ENCODE data around the gene ALG11. TPM values are rescaled to one million over a fixed set of nuclear protein-coding genes. Genes with fewer than 3 reads are reported as not detected.

ALG11 gene
- total and polyA plus RNA-seq, 4 donors, result 5.4 to 34.5 (median 11.9) TPM

DNA sequence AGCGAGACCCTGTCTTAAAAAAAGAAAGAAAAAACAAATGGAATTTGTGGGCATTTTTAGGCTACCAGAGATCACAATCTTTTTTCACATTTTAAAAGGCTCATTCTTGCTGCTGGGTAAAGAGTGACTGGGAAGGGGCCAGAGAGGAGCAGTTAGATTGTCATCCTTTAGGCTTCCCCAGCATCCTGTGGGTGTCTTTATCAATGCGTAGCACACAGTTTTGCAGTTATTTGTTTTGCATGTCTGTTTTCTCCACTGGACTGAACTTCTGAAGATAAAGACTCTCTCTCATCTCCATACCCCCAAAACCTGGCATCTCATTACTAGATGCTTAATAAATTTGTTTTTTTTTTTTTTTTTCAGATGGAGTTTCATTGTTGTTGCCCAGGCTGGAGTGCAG lies 10.2 kb downstream of the ALG11 start:
- peaks cover 3 to 21% (median 13%) of the 10 kb centered on the region in 4 donors for H3K36me3 ChIP-seq (ENCODE audit: control insufficient read depth in 4 of 4, insufficient read depth in 3 of 4, low read depth in 1 of 4, low read length in 3 of 4)
- DNase-seq (ENCODE audit: low spot score), result no peak
- WGBS, result 98% methylated on average over 2 of the region's 2 CpGs

DNA sequence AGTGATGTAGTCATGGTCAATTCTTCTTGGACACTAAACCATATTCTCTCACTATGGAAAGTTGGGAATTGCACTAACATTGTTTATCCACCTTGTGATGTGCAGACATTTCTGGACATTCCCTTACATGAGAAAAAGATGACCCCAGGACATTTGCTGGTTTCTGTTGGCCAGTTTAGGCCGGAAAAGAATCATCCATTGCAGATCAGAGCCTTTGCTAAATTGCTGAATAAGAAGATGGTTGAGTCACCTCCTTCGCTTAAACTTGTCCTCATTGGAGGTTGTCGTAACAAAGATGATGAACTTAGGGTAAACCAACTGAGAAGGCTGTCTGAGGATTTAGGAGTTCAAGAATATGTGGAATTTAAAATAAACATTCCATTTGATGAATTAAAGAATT lies 12.3 kb downstream of the ALG11 start, which contains the start of gene UTP14C:
TSS of gene UTP14C (plus strand) at position 211 of the 400 bp plus-strand sequence. CDS start 4,114 bp downstream, outside the sequence.
- Histone ChIP-seq H3K4me1 (ENCODE audit: control insufficient read depth in 4 of 4, insufficient read depth in 4 of 4, low read length in 3 of 4) (peaks cover 6 to 25% (median 22%) of the 10 kb centered on the region in 4 donors), H3K27me3 (ENCODE audit: control insufficient read depth in 4 of 4, insufficient read depth in 4 of 4, low read length in 3 of 4) (no peaks in the 10 kb centered on the region), H3K9ac (ENCODE audit: low read depth in 1 of 2, low read length in 2 of 2) (no peak within 1 kb of the TSS), H3K9me3 (ENCODE audit: control insufficient read depth in 4 of 4, low read length in 3 of 4) (no peaks in the 10 kb centered on the region), H3K4me3 (ENCODE audit: low read depth in 1 of 3, low read length in 3 of 3) (no peak within 1 kb of the TSS), H3K36me3 (ENCODE audit: control insufficient read depth in 4 of 4, insufficient read depth in 3 of 4, low read depth in 1 of 4, low read length in 3 of 4) (peaks cover 3 to 22% (median 15%) of the 10 kb centered on the region in 4 donors), H3K27ac (ENCODE audit: low read depth in 1 of 2, low read length in 2 of 2) (no peak within 1 kb of the TSS)
- 98% methylated on average over 3 of the region's 3 CpGs for WGBS
- DNase-seq (ENCODE audit: low spot score), result no peak
- no peak for TF ChIP-seq RAD21 (IDR thresholded peaks at IDR 0.05)
- TF ChIP-seq HNF4G (IDR thresholded peaks at IDR 0.05), result no peak
- TF ChIP-seq GABPA (IDR thresholded peaks at IDR 0.05 in 1 of 2, conservative IDR thresholded peaks at IDR 0.05 in 1 of 2), result no peak
- no peak for TF ChIP-seq ATF3 (IDR thresholded peaks at IDR 0.05)
- no peak for TF ChIP-seq REST (IDR thresholded peaks at IDR 0.05)
- TF ChIP-seq SP1 (IDR thresholded peaks at IDR 0.05), result no peak
- TF ChIP-seq, protein P1, sequence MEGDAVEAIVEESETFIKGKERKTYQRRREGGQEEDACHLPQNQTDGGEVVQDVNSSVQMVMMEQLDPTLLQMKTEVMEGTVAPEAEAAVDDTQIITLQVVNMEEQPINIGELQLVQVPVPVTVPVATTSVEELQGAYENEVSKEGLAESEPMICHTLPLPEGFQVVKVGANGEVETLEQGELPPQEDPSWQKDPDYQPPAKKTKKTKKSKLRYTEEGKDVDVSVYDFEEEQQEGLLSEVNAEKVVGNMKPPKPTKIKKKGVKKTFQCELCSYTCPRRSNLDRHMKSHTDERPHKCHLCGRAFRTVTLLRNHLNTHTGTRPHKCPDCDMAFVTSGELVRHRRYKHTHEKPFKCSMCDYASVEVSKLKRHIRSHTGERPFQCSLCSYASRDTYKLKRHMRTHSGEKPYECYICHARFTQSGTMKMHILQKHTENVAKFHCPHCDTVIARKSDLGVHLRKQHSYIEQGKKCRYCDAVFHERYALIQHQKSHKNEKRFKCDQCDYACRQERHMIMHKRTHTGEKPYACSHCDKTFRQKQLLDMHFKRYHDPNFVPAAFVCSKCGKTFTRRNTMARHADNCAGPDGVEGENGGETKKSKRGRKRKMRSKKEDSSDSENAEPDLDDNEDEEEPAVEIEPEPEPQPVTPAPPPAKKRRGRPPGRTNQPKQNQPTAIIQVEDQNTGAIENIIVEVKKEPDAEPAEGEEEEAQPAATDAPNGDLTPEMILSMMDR (IDR thresholded peaks at IDR 0.05; ENCODE audit: low read depth, low read length, missing input control), result no peak
- no peak for TF ChIP-seq NR2F2 (IDR thresholded peaks at IDR 0.05)
- TF ChIP-seq, protein P2, sequence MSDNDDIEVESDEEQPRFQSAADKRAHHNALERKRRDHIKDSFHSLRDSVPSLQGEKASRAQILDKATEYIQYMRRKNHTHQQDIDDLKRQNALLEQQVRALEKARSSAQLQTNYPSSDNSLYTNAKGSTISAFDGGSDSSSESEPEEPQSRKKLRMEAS (IDR thresholded peaks at IDR 0.05), result no peak

More for the DNA sequence above, 10.2 kb downstream of the ALG11 start:
- no peaks in the 10 kb centered on the region for H3K9me3 ChIP-seq (ENCODE audit: control insufficient read depth in 4 of 4, low read length in 3 of 4)
- H3K27me3 ChIP-seq (ENCODE audit: control insufficient read depth in 4 of 4, insufficient read depth in 4 of 4, low read length in 3 of 4), result no peaks in the 10 kb centered on the region
- no peak overlapping the region for H3K9ac ChIP-seq (ENCODE audit: low read depth in 1 of 2, low read length in 2 of 2)
- H3K4me3 ChIP-seq (ENCODE audit: low read depth in 1 of 3, low read length in 3 of 3), result no peak overlapping the region
- peaks cover 6 to 25% (median 22%) of the 10 kb centered on the region in 4 donors for H3K4me1 ChIP-seq (ENCODE audit: control insufficient read depth in 4 of 4, insufficient read depth in 4 of 4, low read length in 3 of 4)
- H3K27ac ChIP-seq (ENCODE audit: low read depth in 1 of 2, low read length in 2 of 2), result no peak overlapping the region
- TF ChIP-seq RXRA (IDR thresholded peaks at IDR 0.05) (no peak), GABPA (IDR thresholded peaks at IDR 0.05 in 1 of 2, conservative IDR thresholded peaks at IDR 0.05 in 1 of 2) (no peak), RAD21 (IDR thresholded peaks at IDR 0.05) (no peak), SP1 (IDR thresholded peaks at IDR 0.05) (no peak), REST (IDR thresholded peaks at IDR 0.05) (no peak), ATF3 (IDR thresholded peaks at IDR 0.05) (no peak), NR2F2 (IDR thresholded peaks at IDR 0.05) (no peak), TAF1 (conservative IDR thresholded peaks at IDR 0.05) (no peak), FOXA1 (IDR thresholded peaks at IDR 0.05) (no peak), HNF4G (IDR thresholded peaks at IDR 0.05) (no peak)
- TF ChIP-seq, protein P1 (IDR thresholded peaks at IDR 0.05; ENCODE audit: low read depth, low read length, missing input control), result no peak

Measured in liver (tissue), 9 donors.